ENCODE measurements around the gene OCEL1.

OCEL1 gene

GRCh38 chr19:17262557-17262956 lies 36.5 kb downstream of the OCEL1 start:
- H4K20me1 ChIP-seq (ENCODE audit: insufficient read depth, low read length) = no peaks in the 10 kb centered on the region
- peaks cover 8% of the 10 kb centered on the region; the same call in 1 of the 2 replicates for H3F3A ChIP-seq (ENCODE audit: insufficient read depth, low read length)
- H3K9me2 ChIP-seq (replicated peaks; ENCODE audit: insufficient read depth, low read length) = no peaks in the 10 kb centered on the region
- no peaks in the 10 kb centered on the region; the same call in 1 of the 2 replicates for H3K27me3 ChIP-seq (replicated peaks; ENCODE audit: insufficient read depth, low read length)
- H3K9ac ChIP-seq (ENCODE audit: low read length) = no peak overlapping the region
- H3K4me1 ChIP-seq (ENCODE audit: low read length) = peaks cover 5% of the 10 kb centered on the region; the same call in 1 of the 2 replicates
- no peak overlapping the region for H2AFZ ChIP-seq (ENCODE audit: low read length)
- DNase-seq = no peak
- no peak overlapping the region for H3K27ac ChIP-seq (ENCODE audit: low read length)
- TF ChIP-seq CTCF (IDR thresholded peaks at IDR 0.05; ENCODE audit: low read length) (no peak), EZH2phosphoT487 (IDR thresholded peaks at IDR 0.05; ENCODE audit: low read length) (no peak), EZH2 (optimal IDR thresholded peaks at IDR 0.05; ENCODE audit: low read depth, low read length) (no peak)
- H3K4me3 ChIP-seq (ENCODE audit: low read length) = no peak overlapping the region
- peaks cover 2% of the 10 kb centered on the region for H3K79me2 ChIP-seq (ENCODE audit: low read length)
- H3K4me2 ChIP-seq (ENCODE audit: low read depth, low read length) = no peak overlapping the region
- H3K36me3 ChIP-seq (replicated peaks; ENCODE audit: insufficient read depth, low read length) = no peaks in the 10 kb centered on the region
- H3K9me3 ChIP-seq (replicated peaks; ENCODE audit: insufficient read depth, low read length) = no peaks in the 10 kb centered on the region

- Histone ChIP-seq H3K27ac (ENCODE audit: low read length) (no peak overlapping the region), H3K9ac (ENCODE audit: low read length) (no peak overlapping the region), H3K4me1 (ENCODE audit: low read length) (peaks cover 5% of the 10 kb centered on the region; the same call in 1 of the 2 replicates), H4K20me1 (ENCODE audit: insufficient read depth, low read length) (no peaks in the 10 kb centered on the region), H3F3A (ENCODE audit: insufficient read depth, low read length) (peaks cover 8% of the 10 kb centered on the region; the same call in 1 of the 2 replicates), H3K4me3 (ENCODE audit: low read length) (no peak overlapping the region), H3K27me3 (replicated peaks; ENCODE audit: insufficient read depth, low read length) (no peaks in the 10 kb centered on the region; the same call in 1 of the 2 replicates), H2AFZ (ENCODE audit: low read length) (no peak overlapping the region), H3K4me2 (ENCODE audit: low read depth, low read length) (no peak overlapping the region), H3K36me3 (replicated peaks; ENCODE audit: insufficient read depth, low read length) (no peaks in the 10 kb centered on the region), H3K9me3 (replicated peaks; ENCODE audit: insufficient read depth, low read length) (no peaks in the 10 kb centered on the region), H3K9me2 (replicated peaks; ENCODE audit: insufficient read depth, low read length) (no peaks in the 10 kb centered on the region), H3K79me2 (ENCODE audit: low read length) (peaks cover 16% of the 10 kb centered on the region)
- DNase-seq = no peak
- TF ChIP-seq CTCF (IDR thresholded peaks at IDR 0.05; ENCODE audit: low read length) (no peak), EZH2 (optimal IDR thresholded peaks at IDR 0.05; ENCODE audit: low read depth, low read length) (no peak), EZH2phosphoT487 (IDR thresholded peaks at IDR 0.05; ENCODE audit: low read length) (no peak)
Measured at GRCh38 chr19:17263712-17264640, 38.0 kb downstream of the OCEL1 start.

- Histone ChIP-seq H3F3A (ENCODE audit: insufficient read depth, low read length) (peaks cover 8% of the 10 kb centered on the region; the same call in 1 of the 2 replicates), H3K27me3 (replicated peaks; ENCODE audit: insufficient read depth, low read length) (no peaks in the 10 kb centered on the region), H3K79me2 (ENCODE audit: low read length) (peaks cover 18% of the 10 kb centered on the region), H3K9me3 (replicated peaks; ENCODE audit: insufficient read depth, low read length) (no peaks in the 10 kb centered on the region), H4K20me1 (ENCODE audit: insufficient read depth, low read length) (no peaks in the 10 kb centered on the region), H3K27ac (ENCODE audit: low read length) (no peak within 1 kb of the TSS), H3K9ac (ENCODE audit: low read length) (no peak within 1 kb of the TSS), H3K36me3 (replicated peaks; ENCODE audit: insufficient read depth, low read length) (no peaks in the 10 kb centered on the region), H3K4me3 (ENCODE audit: low read length) (no peak within 1 kb of the TSS), H3K4me2 (ENCODE audit: low read depth, low read length) (no peak within 1 kb of the TSS), H2AFZ (ENCODE audit: low read length) (no peak within 1 kb of the TSS), H3K4me1 (ENCODE audit: low read length) (peaks cover 5% of the 10 kb centered on the region; the same call in 1 of the 2 replicates), H3K9me2 (replicated peaks; ENCODE audit: insufficient read depth, low read length) (no peaks in the 10 kb centered on the region)
- DNase-seq = no peak
- no peak for TF ChIP-seq EZH2phosphoT487 (IDR thresholded peaks at IDR 0.05; ENCODE audit: low read length)
Measured at GRCh38 chr19:17264641-17264979, 38.6 kb downstream of the OCEL1 start, which contains the start of gene USHBP1. Gene USHBP1 (minus strand): TSS chr19:17264745. CDS start chr19:17264299, 446 bp downstream.

All from MM.1S (cell line).